ENCODE data around the gene CCR8.

CCR8 gene, protein sequence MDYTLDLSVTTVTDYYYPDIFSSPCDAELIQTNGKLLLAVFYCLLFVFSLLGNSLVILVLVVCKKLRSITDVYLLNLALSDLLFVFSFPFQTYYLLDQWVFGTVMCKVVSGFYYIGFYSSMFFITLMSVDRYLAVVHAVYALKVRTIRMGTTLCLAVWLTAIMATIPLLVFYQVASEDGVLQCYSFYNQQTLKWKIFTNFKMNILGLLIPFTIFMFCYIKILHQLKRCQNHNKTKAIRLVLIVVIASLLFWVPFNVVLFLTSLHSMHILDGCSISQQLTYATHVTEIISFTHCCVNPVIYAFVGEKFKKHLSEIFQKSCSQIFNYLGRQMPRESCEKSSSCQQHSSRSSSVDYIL

GRCh38 chr3:39329493-39329892, at the start of gene CCR8:
TSS of gene CCR8 (plus strand) at chr3:39329709. CDS start at chr3:39332332, 2,623 bp downstream.
- TF ChIP-seq CTCF (IDR thresholded peaks at IDR 0.05; ENCODE audit: low read depth, low read length), result no peak
- H3K4me3 ChIP-seq (ENCODE audit: low read depth, low read length), result no peak within 1 kb of the TSS

GRCh38 chr3:39279745-39280517, 49.6 kb upstream of the CCR8 start, which contains the start of gene CX3CR1:
TSS of gene CX3CR1 (minus strand) at chr3:39280036. CDS start at chr3:39266509, 13,527 bp downstream.
- no peak for TF ChIP-seq CTCF (IDR thresholded peaks at IDR 0.05; ENCODE audit: low read depth, low read length)

GRCh38 chr3:39280571-39280970, 48.9 kb upstream of the CCR8 start:
- TF ChIP-seq CTCF (IDR thresholded peaks at IDR 0.05; ENCODE audit: low read depth, low read length), result no peak

More at GRCh38 chr3:39279745-39280517, 49.6 kb upstream of the CCR8 start, which contains the start of gene CX3CR1:
- H3K4me3 ChIP-seq (ENCODE audit: low read depth, low read length), result no peak within 1 kb of the TSS

GRCh38 chr3:39281533-39281932, 48.0 kb upstream of the CCR8 start:
- no peak overlapping the region for H3K4me3 ChIP-seq (ENCODE audit: low read depth, low read length)
- TF ChIP-seq CTCF (IDR thresholded peaks at IDR 0.05; ENCODE audit: low read depth, low read length), result no peak

More at GRCh38 chr3:39280571-39280970, 48.9 kb upstream of the CCR8 start:
- H3K4me3 ChIP-seq (ENCODE audit: low read depth, low read length), result no peak overlapping the region

- H3K4me3 ChIP-seq (ENCODE audit: low read depth, low read length), result no peak overlapping the region
- no peak for TF ChIP-seq CTCF (IDR thresholded peaks at IDR 0.05; ENCODE audit: low read depth, low read length)
These were observed 47.5 kb upstream of the CCR8 start for GRCh38 chr3:39282057-39282456.

- H3K4me3 ChIP-seq (ENCODE audit: low read depth, low read length), result no peak overlapping the region
- TF ChIP-seq CTCF (IDR thresholded peaks at IDR 0.05; ENCODE audit: low read depth, low read length), result no peak
These were observed 45.0 kb upstream of the CCR8 start for GRCh38 chr3:39284457-39284881.

DNA sequence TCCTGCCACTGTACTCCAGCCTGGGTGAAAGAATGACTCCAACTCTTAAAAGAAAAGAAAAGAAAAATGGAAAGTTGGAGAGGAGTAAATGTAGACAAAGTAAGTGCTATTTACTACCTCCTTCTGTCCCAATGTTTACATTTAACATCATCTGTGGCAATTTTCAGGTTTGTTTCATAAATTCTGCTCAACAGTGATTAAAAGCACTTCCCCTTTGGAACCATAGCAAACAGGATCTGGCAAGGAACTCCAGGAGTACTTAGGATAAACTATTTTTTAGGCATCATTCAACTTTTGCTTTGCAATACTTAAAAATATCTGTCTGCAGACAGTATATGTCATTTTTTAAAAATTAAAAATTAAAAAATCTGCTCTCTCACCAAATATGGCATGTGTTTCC, 44.2 kb upstream of the CCR8 start:
- H3K4me3 ChIP-seq (ENCODE audit: low read depth, low read length), result no peak overlapping the region
- no peak for TF ChIP-seq CTCF (IDR thresholded peaks at IDR 0.05; ENCODE audit: low read depth, low read length)

Data from WI38 (cell line).